Fibroblast of the aortic adventitia (primary cell): ENCODE results near the gene BAG5. TPM values are rescaled to one million over a fixed set of nuclear protein-coding genes. Genes with fewer than 3 reads are reported as not detected.
"Not testable (repeated sequence)": the region's sequence is repeated elsewhere in the genome, so short reads cannot be mapped to it uniquely, and the experiment has no call there.

ENCODE experiments used
- DNase-seq: peaks from one replicate; pipeline ENCODE4 v3.0.0-alpha.2; 2010; ENCODE audit warnings: low read depth
- H3K4me3 ChIP-seq: 2 replicates; pipeline ENCODE4 v1.5.1; 2011; ENCODE audit warnings: low read depth, mild to moderate bottlenecking, control low read depth, low read length, moderate library complexity
- total RNA-seq: library from RNA; depleted of rRNA; stranded (reverse); fragments of >200 nt; gene quantifications from 2 replicates; pipeline ENCODE4 v1.2.3, GENCODE V29; 2012; ENCODE audit warnings: low replicate concordance
- TF ChIP-seq, protein P1 (sequence below): IDR thresholded peaks from 2 replicates; pipeline ENCODE4 v1.5.1; 2011; ENCODE audit warnings: mild to moderate bottlenecking, low read length, control low read depth, inconsistent platforms; ENCODE audit not compliant: insufficient read depth

Gene BAG5
- total RNA-seq, 1 donor: 37.9 TPM

DNA sequence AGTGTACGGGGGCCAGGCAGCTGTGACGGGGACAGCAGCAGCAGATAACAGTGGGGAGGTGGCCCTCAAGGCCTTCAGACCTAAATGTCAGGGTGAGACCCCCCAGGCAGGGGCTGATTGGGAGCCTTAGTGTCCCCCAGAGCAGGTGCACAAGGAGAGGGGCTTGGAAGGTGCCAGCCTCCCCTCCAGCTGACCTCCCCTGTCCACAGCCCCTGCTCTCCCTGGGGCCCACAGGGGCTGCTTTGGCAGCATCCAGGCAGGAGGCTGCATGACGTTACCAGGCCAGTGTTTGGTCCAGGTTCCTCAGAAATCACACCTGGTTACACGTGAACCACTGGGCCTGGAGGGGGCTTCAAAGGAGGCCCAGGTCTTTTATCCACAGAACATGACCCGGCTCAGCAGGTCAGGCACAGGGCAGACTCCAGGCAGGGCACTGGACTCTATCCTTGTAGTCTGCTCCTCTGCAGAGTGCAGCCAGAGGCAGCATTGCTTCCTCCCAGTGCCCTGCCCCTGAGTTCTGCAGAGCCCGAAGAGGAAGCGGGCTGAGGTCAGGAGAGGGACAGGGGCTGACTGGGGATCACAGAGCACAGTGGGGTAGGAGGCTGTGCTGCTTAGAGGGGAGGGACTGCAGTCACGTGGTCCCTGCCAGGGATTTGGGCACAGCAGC lies 36.1 kb downstream of the BAG5 start:
- no peak overlapping the region for H3K4me3 ChIP-seq
- no peak for DNase-seq
- TF ChIP-seq, protein P1, sequence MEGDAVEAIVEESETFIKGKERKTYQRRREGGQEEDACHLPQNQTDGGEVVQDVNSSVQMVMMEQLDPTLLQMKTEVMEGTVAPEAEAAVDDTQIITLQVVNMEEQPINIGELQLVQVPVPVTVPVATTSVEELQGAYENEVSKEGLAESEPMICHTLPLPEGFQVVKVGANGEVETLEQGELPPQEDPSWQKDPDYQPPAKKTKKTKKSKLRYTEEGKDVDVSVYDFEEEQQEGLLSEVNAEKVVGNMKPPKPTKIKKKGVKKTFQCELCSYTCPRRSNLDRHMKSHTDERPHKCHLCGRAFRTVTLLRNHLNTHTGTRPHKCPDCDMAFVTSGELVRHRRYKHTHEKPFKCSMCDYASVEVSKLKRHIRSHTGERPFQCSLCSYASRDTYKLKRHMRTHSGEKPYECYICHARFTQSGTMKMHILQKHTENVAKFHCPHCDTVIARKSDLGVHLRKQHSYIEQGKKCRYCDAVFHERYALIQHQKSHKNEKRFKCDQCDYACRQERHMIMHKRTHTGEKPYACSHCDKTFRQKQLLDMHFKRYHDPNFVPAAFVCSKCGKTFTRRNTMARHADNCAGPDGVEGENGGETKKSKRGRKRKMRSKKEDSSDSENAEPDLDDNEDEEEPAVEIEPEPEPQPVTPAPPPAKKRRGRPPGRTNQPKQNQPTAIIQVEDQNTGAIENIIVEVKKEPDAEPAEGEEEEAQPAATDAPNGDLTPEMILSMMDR: no peak

GRCh38 chr14:103525430-103526246 lies 36.8 kb downstream of the BAG5 start:
- not testable (repeated sequence) for H3K4me3 ChIP-seq, DNase-seq

- DNase-seq: no peak
- TF ChIP-seq, protein P1: no peak
- H3K4me3 ChIP-seq: no peak overlapping the region
Observed at GRCh38 chr14:103524002-103524935, 38.2 kb downstream of the BAG5 start.

GRCh38 chr14:103523575-103523954 lies 38.9 kb downstream of the BAG5 start:
- no peak for DNase-seq
- TF ChIP-seq, protein P1: no peak
- H3K4me3 ChIP-seq: no peak overlapping the region

DNA sequence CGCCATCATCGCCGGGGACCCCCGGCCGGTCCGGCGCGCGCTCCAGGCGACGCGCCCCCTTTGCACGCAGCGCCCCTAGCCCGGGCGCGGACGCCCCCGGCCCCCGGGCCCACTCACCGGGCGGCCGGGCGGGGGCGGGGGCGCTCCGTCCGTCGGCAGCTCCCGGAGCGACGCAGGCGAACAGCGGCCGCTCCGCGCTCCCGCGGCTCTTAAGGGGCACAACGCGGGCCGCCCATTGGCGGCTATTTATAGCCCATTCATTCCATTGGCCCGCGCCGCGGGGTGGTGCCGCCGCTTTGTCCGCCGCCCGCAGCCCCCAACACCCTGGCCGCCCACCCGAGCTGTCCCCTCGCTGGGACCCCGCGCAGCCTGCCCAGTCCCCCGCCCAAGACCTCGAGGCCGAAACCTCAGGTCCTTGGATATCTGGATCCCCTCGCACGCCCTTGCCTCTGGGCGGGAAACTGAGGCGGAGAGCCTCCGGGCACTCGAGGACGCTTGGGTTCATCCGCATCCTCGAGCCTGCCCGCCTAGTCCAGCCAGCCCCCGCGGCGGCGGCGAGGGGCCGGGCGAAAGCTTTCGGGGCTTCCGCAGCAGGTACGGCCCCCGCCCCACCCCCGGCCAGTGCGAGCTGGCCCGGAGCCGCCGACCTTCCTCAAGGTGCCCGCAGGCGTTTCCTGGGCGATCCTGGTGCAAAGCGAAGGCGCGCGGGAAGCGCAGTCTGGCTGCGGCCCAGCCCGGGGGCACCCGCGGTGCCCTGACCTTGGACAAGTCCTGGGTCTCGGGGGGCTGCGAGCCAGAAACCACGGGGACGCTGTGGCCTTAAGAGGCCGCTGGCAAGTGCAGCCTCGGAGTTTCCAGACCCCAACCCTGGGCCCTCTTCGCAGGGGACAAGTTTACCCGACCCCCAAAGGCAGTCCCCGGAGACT lies 39.5 kb downstream of the BAG5 start, which contains the start of gene CKB:
CKB (minus strand) TSS at position 182 of the 926 bp plus-strand sequence. CDS start 337 bp downstream, outside the sequence.
- DNase-seq: peak; percentile 43
- peak within 1 kb of the TSS; percentile 60 for H3K4me3 ChIP-seq
- TF ChIP-seq, protein P1: no peak

- DNase-seq: no peak
- TF ChIP-seq, protein P1: no peak
- peak overlapping the region; percentile 60 for H3K4me3 ChIP-seq
Observed at GRCh38 chr14:103521951-103522563, 40.4 kb downstream of the BAG5 start.
